Adrenal gland (tissue), 12 donors: Measurements from ENCODE around the gene NUDT3. TPM values are rescaled to one million over a fixed set of nuclear protein-coding genes. Genes with fewer than 3 reads are reported as not detected.
"Not testable (repeated sequence)": the region's sequence is repeated elsewhere in the genome, so short reads cannot be mapped to it uniquely, and the experiment has no call there.

Experiments used
- DNase-seq, 7 donors: peaks; one replicate each; pipeline ENCODE4 v3.0.0-alpha.2; 2019 to 2020
- H3K27ac ChIP-seq, 5 donors: fragments of 200-600 bp; sonication (generic) in 4 of 5; 1 replicate in 3 of 5; 2 replicates in 2 of 5; pipeline versions ENCODE4 v1.5.1 to v1.8.0; 2016 to 2020; ENCODE audit warnings: mild to moderate bottlenecking in 1 of 5
- H3K27me3 ChIP-seq: fragments of 200-600 bp; 2 replicates; pipeline ENCODE4 v1.8.0; 2021
- H3K36me3 ChIP-seq, 2 donors: fragments of 200-600 bp; replicated peaks in 1 of 2; 1 replicate in 1 of 2; 2 replicates in 1 of 2; pipeline versions ENCODE4 v1.5.1 to v1.8.0; 2018 to 2022
- H3K4me1 ChIP-seq, 2 donors: fragments of 200-600 bp; replicated peaks in 1 of 2; 1 replicate in 1 of 2; 2 replicates in 1 of 2; pipeline versions ENCODE4 v1.5.1 to v1.8.0; 2018 to 2021
- H3K4me3 ChIP-seq, 4 donors: fragments of 200-600 bp; sonication (generic) in 3 of 4; one replicate each; pipeline ENCODE4 v1.5.1; 2016 to 2018
- H3K9me3 ChIP-seq, 3 donors: fragments of 200-600 bp; sonication (generic) in 1 of 3; replicated peaks in 1 of 3; 1 replicate in 2 of 3; 2 replicates in 1 of 3; pipeline versions ENCODE4 v1.5.1 to v1.8.0; 2016 to 2021
- CTCF ChIP-seq, 6 experiments: fragments of 450-650 bp in 4 of 6; fragments of 200-600 bp in 2 of 6; sonication (generic) in 1 of 6; IDR thresholded peaks; 1 replicate in 5 of 6; 2 replicates in 1 of 6; pipeline versions ENCODE4 v1.5.1 to v1.8.0; 2016 to 2021; ENCODE audit warnings: antibody characterized with exemption in 6 of 6, mild to moderate bottlenecking in 2 of 6, moderate library complexity in 1 of 6
- POLR2A ChIP-seq, 2 donors: fragments of 450-650 bp; IDR thresholded peaks; one replicate each; pipeline ENCODE4 v1.6.1; 2017; ENCODE audit warnings: antibody characterized with exemption in 2 of 2, mild to moderate bottlenecking in 2 of 2, moderate library complexity in 1 of 2
- WGBS, 4 donors: extraction: QIAGEN DNeasy Blood & Tissue Kit in 2 of 4; methylation state at CpG; one replicate each; pipeline versions ENCODE4 v1.1.5 to v1.1.7; 2013 to 2017; 5-methylcytosine and 5-hydroxymethylcytosine counted together
- intact Hi-C, 2 donors: fragments of 100-400 bp; cut with DNase I; formaldehyde crosslinking; loops; one replicate each; pipeline versions ENCODE4 v1.14.1 to v1.15.0; 2022 to 2023
- polyA plus RNA-seq, 3 donors: library from polyadenylated mRNA; stranded (reverse); fragments of 200-250 nt in 2 of 3; fragments of 350-450 nt in 1 of 3; fragmentation: Illumina TruSeq in 1 of 3; extraction: RNeasy Lipid Tissue Mini Kit (QIAGEN cat#74804) in 1 of 3; gene quantifications; one replicate each; pipeline ENCODE4 v1.2.3, GENCODE V29; 2013 to 2014
- total RNA-seq, 9 donors: library from RNA; depleted of rRNA in 4 of 9; stranded (reverse); fragments of >200 nt in 4 of 9; fragments of 120-200 nt in 1 of 9; fragmentation: NEBNext Ultra II Directional in 1 of 9; extraction: Animal tissue kit (Norgen Biotek cat#: 25700) in 1 of 9; gene quantifications; one replicate each; pipeline versions ENCODE4 v1.1.0 to v1.2.4, GENCODE V29; 2013 to 2023
- donor health status: healthy with polysubstance abuse.
- donor health status: Bipolar disorder and iron deficiency.
- donor health status: DM: yes; HTN: yes; CAD: no.
- donor health status: DM: no; HTN: no; CAD: no.
- donor health status: DM: no; HTN: no; CAD: no.
- donor health status: DM: yes; HTN: yes; CAD: no.

The NUDT3 gene
- total and polyA plus RNA-seq, 12 donors: 18.2 to 56.3 (median 40.9) TPM

- no peaks in the 10 kb centered on the region for H3K27me3 ChIP-seq
- no peak for DNase-seq
- intact Hi-C loops: no loop called here
- 94 to 100% (median 97%) methylated on average over 3 of the region's 3 CpGs for WGBS, 4 donors
- H3K4me1 ChIP-seq: peaks cover 0 to 14% of the 10 kb centered on the region in 2 donors
- no peak for TF ChIP-seq CTCF (IDR thresholded peaks at IDR 0.05)
- TF ChIP-seq POLR2A (IDR thresholded peaks at IDR 0.05): no peak
- no peak overlapping the region for H3K27ac ChIP-seq
- no peaks in the 10 kb centered on the region for H3K36me3 ChIP-seq
- no peaks in the 10 kb centered on the region for H3K9me3 ChIP-seq
- H3K4me3 ChIP-seq: no peak overlapping the region
Observed at GRCh38 chr6:34328969-34329368, 63.5 kb downstream of the NUDT3 start.

- intact Hi-C loops, H3K9me3 ChIP-seq, H3K36me3 ChIP-seq, H3K27ac ChIP-seq, DNase-seq, H3K27me3 ChIP-seq, H3K4me3 ChIP-seq: not testable (repeated sequence)
- H3K4me1 ChIP-seq: peaks cover 0 to 14% of the 10 kb centered on the region in 2 donors
- 93 to 98% (median 96%) methylated on average over 16 of the region's 16 CpGs for WGBS, 4 donors
Observed at GRCh38 chr6:34327313-34328205, 64.9 kb downstream of the NUDT3 start.

GRCh38 chr6:34325633-34326032 is 66.8 kb downstream of the NUDT3 start:
- Histone ChIP-seq H3K9me3 (no peaks in the 10 kb centered on the region), H3K4me3 (no peak overlapping the region), H3K4me1 (peaks cover 0 to 4% of the 10 kb centered on the region in 2 donors), H3K27me3 (no peaks in the 10 kb centered on the region), H3K36me3 (no peaks in the 10 kb centered on the region), H3K27ac (no peak overlapping the region)
- no peak for DNase-seq
- WGBS, 4 donors: 91 to 93% (median 93%) methylated on average over 4 of the region's 4 CpGs
- no peak for TF ChIP-seq CTCF (IDR thresholded peaks at IDR 0.05)
- TF ChIP-seq POLR2A (IDR thresholded peaks at IDR 0.05): no peak
- intact Hi-C loops: no loop called here

GRCh38 chr6:34324738-34325444 is 67.6 kb downstream of the NUDT3 start:
- TF ChIP-seq POLR2A (IDR thresholded peaks at IDR 0.05) (peak in 1 of 2 donors; percentile 45), CTCF (IDR thresholded peaks at IDR 0.05) (no peak)
- DNase-seq: peak; percentile 39 to 78 (median 72)
- intact Hi-C loops: no loop called here
- Histone ChIP-seq H3K27ac (peak overlapping the region in 2 of 5 donors; percentile 25 to 60), H3K27me3 (no peaks in the 10 kb centered on the region), H3K9me3 (no peaks in the 10 kb centered on the region), H3K4me3 (no peak overlapping the region), H3K36me3 (no peaks in the 10 kb centered on the region), H3K4me1 (peaks cover 0 to 4% of the 10 kb centered on the region in 2 donors)
- WGBS, 4 donors: 50 to 62% (median 57%) methylated on average over 6 to 8 of the region's 8 CpGs

GRCh38 chr6:34324221-34324620 is 68.2 kb downstream of the NUDT3 start:
- H3K4me3 ChIP-seq, H3K9me3 ChIP-seq, H3K27me3 ChIP-seq, DNase-seq, intact Hi-C loops, H3K36me3 ChIP-seq, H3K4me1 ChIP-seq: not testable (repeated sequence)
- WGBS, 4 donors: 93 to 100% (median 99%) methylated on average over 2 of the region's 2 CpGs
- H3K27ac ChIP-seq: peak overlapping the region in 2 of 5 donors; percentile 25 to 60
